ENCODE data around the gene ARHGAP4. TPM values are rescaled to one million over a fixed set of nuclear protein-coding genes. Genes with fewer than 3 reads are reported as not detected.

Gene ARHGAP4
- total and polyA plus RNA-seq, 4 donors, result 34.2 to 114 (median 80.4) TPM

GRCh38 chrX:153919281-153919680 lies 6.8 kb downstream of the ARHGAP4 start:
- Histone ChIP-seq H3K36me3 (ENCODE audit: control insufficient read depth in 4 of 4, insufficient read depth in 4 of 4, low read length in 4 of 4) (peaks cover 0 to 9% (median 0%) of the 10 kb centered on the region in 4 donors), H3K4me3 (no peak overlapping the region), H3K9me3 (ENCODE audit: control insufficient read depth in 4 of 4, insufficient read depth in 3 of 4, low read length in 3 of 4) (no peaks in the 10 kb centered on the region), H3K4me1 (ENCODE audit: control insufficient read depth in 5 of 5, insufficient read depth in 5 of 5, low read length in 5 of 5) (peaks cover 0 to 12% (median 4%) of the 10 kb centered on the region in 5 donors), H3K27me3 (ENCODE audit: control insufficient read depth in 3 of 3, insufficient read depth in 3 of 3, low read length in 2 of 3) (peaks cover 0 to 3% (median 0%) of the 10 kb centered on the region in 3 donors), H3K27ac (ENCODE audit: low read depth in 1 of 2, low read length in 1 of 2) (no peak overlapping the region), H3K9ac (ENCODE audit: insufficient read depth in 1 of 2, low read length in 2 of 2) (no peak overlapping the region)
- TF ChIP-seq CTCF (IDR thresholded peaks at IDR 0.05; ENCODE audit: control extremely low read depth, extremely low read depth), result no peak
- WGBS, 2 donors, result 90 to 94% methylated on average over 11 to 13 of the region's 13 CpGs
- ATAC-seq (ENCODE audit: insufficient read depth, low FRiP score) (no peak), DNase-seq (peak in 1 of 3 donors; percentile 1)

- no peak overlapping the region for H3K9ac ChIP-seq (ENCODE audit: insufficient read depth in 1 of 2, low read length in 2 of 2)
- ATAC-seq (ENCODE audit: insufficient read depth, low FRiP score) (no peak), DNase-seq (no peak)
- H3K27me3 ChIP-seq (ENCODE audit: control insufficient read depth in 3 of 3, insufficient read depth in 3 of 3, low read length in 2 of 3), result peaks cover 0 to 3% (median 0%) of the 10 kb centered on the region in 3 donors
- peaks cover 0 to 9% (median 0%) of the 10 kb centered on the region in 4 donors for H3K36me3 ChIP-seq (ENCODE audit: control insufficient read depth in 4 of 4, insufficient read depth in 4 of 4, low read length in 4 of 4)
- H3K9me3 ChIP-seq (ENCODE audit: control insufficient read depth in 4 of 4, insufficient read depth in 3 of 4, low read length in 3 of 4), result no peaks in the 10 kb centered on the region
- TF ChIP-seq CTCF (IDR thresholded peaks at IDR 0.05; ENCODE audit: control extremely low read depth, extremely low read depth), result no peak
- H3K4me1 ChIP-seq (ENCODE audit: control insufficient read depth in 5 of 5, insufficient read depth in 5 of 5, low read length in 5 of 5), result peaks cover 0 to 5% (median 0%) of the 10 kb centered on the region in 5 donors
- H3K4me3 ChIP-seq, result no peak overlapping the region
- 86 to 92% methylated on average over 6 of the region's 6 CpGs for WGBS, 2 donors
- no peak overlapping the region for H3K27ac ChIP-seq (ENCODE audit: low read depth in 1 of 2, low read length in 1 of 2)
Observed at GRCh38 chrX:153917869-153918268, 8.2 kb downstream of the ARHGAP4 start.

DNA sequence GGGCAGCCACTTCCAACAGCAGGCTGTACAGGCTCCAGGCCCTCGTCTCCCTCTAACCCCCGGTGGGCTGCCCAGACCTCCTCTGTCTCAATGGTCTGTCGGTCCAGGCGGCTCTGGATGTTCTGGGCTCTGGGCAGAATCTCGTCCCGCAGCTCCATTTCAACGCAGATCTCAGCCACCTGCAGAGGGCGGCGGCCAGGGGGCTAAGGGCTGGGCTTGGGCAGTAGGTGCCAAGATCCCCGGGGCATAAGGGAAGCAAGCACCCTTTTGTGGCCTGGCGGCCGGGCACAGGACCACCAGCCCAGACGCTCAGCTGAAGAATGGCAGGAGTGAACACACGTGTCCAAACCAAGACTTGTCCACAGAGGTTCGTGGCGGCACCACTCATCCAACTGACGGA lies 12.4 kb downstream of the ARHGAP4 start:
- Histone ChIP-seq H3K27ac (ENCODE audit: low read depth in 1 of 2, low read length in 1 of 2) (no peak overlapping the region), H3K4me3 (no peak overlapping the region), H3K9me3 (ENCODE audit: control insufficient read depth in 4 of 4, insufficient read depth in 3 of 4, low read length in 3 of 4) (no peaks in the 10 kb centered on the region), H3K27me3 (ENCODE audit: control insufficient read depth in 3 of 3, insufficient read depth in 3 of 3, low read length in 2 of 3) (no peaks in the 10 kb centered on the region), H3K4me1 (ENCODE audit: control insufficient read depth in 5 of 5, insufficient read depth in 5 of 5, low read length in 5 of 5) (no peaks in the 10 kb centered on the region), H3K36me3 (ENCODE audit: control insufficient read depth in 4 of 4, insufficient read depth in 4 of 4, low read length in 4 of 4) (no peaks in the 10 kb centered on the region), H3K9ac (ENCODE audit: insufficient read depth in 1 of 2, low read length in 2 of 2) (no peak overlapping the region)
- no peak for DNase-seq
- no peak for ATAC-seq (ENCODE audit: insufficient read depth, low FRiP score)
- no peak for TF ChIP-seq CTCF (IDR thresholded peaks at IDR 0.05; ENCODE audit: control extremely low read depth, extremely low read depth)
- WGBS, 2 donors, result 91 to 100% methylated on average over 13 to 17 of the region's 17 CpGs

DNA sequence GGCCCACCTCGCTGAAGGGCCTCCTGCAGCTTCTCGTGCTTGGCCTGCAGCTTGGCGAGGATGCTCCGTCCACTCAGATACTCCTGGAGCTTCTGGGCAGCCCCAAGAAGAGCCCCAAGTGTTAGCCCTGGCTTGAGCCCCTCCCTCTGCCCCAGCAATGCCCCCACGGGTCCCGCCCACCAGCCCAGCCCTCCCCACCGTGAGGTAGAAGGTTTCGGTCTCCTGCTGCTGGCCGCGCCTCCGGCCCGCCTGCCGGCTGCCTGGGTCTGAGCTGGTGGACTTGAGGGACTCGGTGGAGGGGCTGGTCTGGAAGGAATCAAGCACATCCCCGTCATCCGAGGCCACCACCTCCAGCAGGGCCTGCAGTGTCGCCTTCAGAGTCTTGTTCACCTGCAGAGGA lies 12.9 kb downstream of the ARHGAP4 start:
- no peak for TF ChIP-seq CTCF (IDR thresholded peaks at IDR 0.05; ENCODE audit: control extremely low read depth, extremely low read depth)
- Histone ChIP-seq H3K27me3 (ENCODE audit: control insufficient read depth in 3 of 3, insufficient read depth in 3 of 3, low read length in 2 of 3) (no peaks in the 10 kb centered on the region), H3K36me3 (ENCODE audit: control insufficient read depth in 4 of 4, insufficient read depth in 4 of 4, low read length in 4 of 4) (no peaks in the 10 kb centered on the region), H3K9ac (ENCODE audit: insufficient read depth in 1 of 2, low read length in 2 of 2) (no peak overlapping the region), H3K9me3 (ENCODE audit: control insufficient read depth in 4 of 4, insufficient read depth in 3 of 4, low read length in 3 of 4) (no peaks in the 10 kb centered on the region), H3K4me3 (no peak overlapping the region), H3K27ac (ENCODE audit: low read depth in 1 of 2, low read length in 1 of 2) (no peak overlapping the region), H3K4me1 (ENCODE audit: control insufficient read depth in 5 of 5, insufficient read depth in 5 of 5, low read length in 5 of 5) (no peaks in the 10 kb centered on the region)
- WGBS, 2 donors, result 78 to 87% methylated on average over 4 to 17 of the region's 17 CpGs
- no peak for DNase-seq
- ATAC-seq (ENCODE audit: insufficient read depth, low FRiP score), result no peak

Data from lung (tissue), 12 donors.